HG03558 (cell line): ENCODE data around the gene NLRP12.
"Not testable (repeated sequence)": the region's sequence is repeated elsewhere in the genome, so short reads cannot be mapped to it uniquely, and the experiment has no call there.

Experiments used
- ATAC-seq: cut with Tn5 transposase; IDR thresholded peaks from one replicate; pipeline ENCODE4 v1.9.1; 2021; ENCODE audit warnings: moderate number of reproducible peaks; ENCODE audit not compliant: unreplicated experiment; ENCODE audit errors: extremely low read depth

The NLRP12 gene

DNA sequence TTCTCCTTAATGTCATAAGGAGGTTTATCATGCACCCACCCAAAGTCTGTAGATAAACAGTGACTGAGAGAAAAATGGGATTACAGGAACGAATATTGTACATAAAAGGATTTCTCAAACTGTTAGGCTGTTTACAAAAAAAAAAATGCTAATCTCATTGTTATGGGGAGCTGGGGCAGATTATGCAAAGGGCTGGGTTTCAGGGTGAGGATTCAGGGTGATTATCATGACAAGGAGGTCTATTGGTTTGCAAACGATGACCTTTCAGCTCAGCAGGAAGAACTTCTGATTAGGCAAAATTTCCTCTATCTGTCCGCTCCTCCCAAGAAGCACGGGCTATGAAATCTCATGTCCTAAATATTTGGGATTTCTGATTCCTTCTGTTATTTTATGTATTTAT, 41.4 kb downstream of the NLRP12 start:
- no peak for ATAC-seq

DNA sequence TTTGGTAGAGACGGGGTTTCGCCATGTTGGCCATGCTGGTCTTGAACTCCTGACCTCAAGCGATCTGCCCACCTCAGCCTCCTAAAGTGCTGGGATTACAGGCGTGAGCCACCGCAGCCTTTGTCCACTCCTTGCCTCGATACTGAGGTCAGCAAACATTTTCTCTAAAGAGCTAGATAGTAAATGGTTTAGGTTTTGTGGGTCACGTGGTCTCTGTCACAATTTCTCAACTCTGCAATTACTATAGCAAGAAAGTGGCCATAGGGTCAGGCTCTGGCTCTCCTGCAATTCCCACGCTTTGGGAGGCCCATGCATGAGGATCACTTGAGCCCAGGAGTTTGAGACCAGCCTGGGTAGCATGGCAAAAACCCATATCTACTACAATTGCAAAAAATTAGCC, 42.8 kb downstream of the NLRP12 start:
- ATAC-seq = not testable (repeated sequence)

DNA sequence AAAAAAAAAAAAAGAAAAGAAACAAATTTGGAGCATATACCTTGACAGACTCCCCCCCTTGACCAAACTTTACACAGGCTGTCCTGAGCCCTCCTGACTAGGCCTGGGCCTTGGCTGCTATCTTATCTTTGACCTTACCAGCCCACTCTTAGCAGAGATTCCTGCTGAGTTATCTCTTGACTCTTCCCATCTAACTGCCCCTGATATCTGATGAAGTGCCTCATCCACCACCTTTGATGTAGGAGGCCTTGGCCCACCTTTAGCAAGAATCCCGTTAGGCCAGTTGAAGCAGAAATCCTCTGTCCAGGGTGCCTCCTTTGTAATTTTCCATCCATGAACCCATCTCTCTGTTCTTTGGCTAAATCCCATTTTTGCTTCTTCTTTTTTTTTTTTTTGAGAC, 43.6 kb downstream of the NLRP12 start:
- ATAC-seq = no peak

DNA sequence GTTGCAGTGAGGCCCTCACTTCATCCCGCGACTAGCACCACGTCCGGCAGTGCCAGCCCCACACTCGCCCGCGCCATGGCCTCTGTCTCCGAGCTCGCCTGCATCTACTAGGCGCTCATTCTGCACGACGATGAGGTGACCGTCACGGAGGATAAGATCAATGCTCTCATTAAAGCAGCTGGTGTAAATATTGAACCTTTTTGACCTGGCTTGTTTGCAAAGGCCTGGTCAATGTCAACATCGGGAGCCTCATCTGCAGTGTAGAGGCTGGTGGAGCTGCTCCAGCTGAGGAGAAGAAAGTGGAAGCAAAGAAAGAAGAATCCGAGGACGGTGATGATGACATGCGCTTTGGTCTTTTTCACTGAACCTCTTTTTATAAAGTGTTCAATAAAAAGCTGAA, 48.6 kb downstream of the NLRP12 start:
- no peak for ATAC-seq

DNA sequence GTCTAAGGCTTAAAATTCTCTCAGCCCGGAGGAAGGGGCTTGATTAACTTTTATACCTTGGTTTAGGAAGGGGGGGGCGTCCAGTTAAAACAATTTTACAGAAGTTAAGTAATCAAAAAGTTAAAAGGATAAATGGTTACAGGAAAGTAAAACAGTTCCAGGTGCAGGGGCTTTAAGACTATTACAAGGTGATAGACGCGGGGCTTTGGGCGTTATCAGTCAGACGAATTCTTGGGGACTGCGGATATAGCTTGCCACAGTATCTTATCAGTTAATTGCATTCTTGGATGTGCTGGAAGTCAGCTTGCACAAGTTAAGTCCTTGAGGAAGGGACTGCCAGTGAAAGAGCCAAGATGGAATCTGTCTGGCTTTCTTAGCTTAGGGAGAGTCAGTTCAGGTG, 49.6 kb downstream of the NLRP12 start:
- not testable (repeated sequence) for ATAC-seq

DNA sequence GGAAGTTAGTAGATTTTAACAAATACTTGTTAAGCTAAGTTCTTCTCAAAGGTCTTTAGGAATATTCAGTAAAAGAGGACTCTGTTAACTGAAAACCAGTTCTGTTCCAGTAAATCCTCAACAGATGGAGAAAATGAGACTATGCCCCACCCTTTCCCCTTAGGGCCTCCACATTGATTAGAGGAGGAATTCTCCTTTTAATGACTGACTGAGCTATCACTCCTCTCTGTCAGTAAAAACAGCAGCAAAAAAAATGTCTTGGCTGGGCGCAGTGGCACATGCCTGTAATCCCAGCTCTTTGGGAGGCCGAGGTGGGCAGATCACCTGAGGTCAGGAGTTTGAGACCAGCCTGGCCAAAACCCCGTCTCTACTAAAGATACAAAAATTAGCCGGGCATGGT, 50.1 kb downstream of the NLRP12 start:
- no peak for ATAC-seq

DNA sequence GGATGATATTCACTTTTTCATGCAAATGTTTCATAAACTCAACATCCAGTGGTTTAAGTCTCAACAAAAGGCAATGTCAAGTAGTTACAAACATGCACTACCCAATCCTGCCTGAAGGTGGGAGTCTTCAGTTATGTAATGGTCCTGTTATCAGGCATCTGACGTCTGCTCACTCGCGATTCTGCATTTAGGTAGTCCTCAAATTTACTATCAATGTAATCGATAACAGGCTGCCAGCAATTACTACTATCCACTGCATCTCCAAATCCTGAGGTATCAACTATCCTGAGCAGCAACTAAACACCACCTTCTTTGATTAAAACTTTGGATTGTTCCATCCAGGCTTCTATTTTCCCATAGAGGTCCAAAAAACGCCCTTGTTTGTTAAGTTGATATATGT, 51.2 kb downstream of the NLRP12 start:
- no peak for ATAC-seq

DNA sequence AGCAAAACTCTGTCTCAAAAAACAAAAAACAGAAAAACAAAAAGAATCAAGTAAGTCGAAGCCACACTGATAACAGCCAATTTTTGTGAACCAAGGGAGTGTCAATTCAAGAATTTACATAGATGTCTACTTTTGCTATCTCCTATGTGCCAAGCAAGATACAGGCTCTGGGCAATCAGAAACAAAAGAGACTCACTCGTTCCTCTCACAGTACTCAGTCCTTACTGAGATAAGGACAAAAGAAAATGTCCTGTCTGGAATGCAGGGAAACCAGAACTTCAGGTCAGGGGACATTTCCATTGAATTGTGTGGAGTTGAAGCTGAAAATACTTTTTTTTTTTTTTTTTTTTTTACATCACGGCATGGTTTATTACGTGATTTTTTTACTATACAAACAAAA, 53.0 kb downstream of the NLRP12 start:
- no peak for ATAC-seq

DNA sequence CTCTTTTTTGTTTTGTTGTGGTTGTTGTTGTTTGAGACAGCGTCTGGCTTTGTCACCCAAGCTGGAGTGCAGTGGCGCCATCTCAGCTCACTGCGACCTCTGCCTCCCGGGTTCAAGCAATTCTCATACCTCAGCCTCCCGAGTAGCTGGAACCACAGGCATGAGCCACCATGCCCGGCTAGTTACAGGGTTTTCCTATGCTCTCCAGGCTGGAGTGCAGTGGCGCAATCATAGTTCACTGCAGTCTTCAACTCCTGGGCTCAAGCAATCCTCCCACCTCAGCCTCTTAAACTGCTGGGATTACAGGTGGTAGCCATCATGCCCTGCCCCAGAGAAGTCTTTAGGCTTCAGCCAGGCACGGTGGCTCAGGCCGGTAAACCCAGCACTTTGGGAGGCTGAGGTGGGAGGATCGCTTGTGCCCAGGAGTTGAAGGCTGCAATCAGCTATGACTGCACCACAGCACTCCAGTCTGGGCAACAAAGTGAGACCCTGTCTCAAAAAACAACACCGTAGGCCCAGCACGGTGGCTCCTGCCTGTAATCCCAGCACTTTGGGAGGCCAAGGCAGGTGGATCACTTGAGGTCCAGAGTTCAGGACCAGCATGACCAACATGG, 54.3 kb downstream of the NLRP12 start:
- ATAC-seq = not testable (repeated sequence)

DNA sequence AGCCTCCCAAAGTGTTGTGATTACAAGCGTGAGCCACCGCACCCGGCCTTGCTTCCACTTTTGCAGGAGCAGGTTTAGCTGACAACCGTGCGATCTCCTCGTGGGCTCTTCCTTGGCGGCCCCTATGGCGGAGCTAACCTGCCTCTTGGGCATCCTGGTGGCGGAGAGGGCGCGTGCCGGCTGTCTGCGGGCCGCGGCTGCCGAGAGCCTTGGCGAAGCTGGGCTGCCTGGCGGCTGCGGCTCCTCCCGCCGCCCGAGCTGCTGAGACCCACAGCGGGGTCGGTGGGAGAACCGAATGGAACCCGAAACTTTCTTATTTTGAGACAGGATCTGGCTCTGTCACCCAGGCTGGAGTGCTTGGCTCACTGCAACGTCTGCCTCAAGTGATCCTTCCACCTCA, 55.7 kb downstream of the NLRP12 start:
- ATAC-seq = no peak

DNA sequence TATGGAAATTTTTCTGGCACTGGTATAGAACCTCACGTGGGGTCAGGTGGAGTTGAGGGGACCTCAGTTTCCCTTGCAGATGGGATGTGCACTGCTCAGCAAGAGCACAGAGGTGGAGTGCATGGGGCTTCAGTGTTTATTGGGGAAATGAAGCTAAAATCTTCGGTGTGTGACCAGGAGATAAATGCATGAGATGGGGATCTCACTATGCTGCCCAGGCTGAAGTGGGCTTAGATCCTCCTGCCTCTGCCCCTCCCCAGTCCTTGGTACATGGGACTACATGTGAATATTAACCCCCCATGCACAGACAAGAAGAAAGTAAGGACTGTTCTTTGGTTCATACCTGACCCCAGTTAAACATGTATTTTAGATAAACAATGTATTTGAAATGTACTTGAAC, 65.1 kb downstream of the NLRP12 start:
- not testable (repeated sequence) for ATAC-seq
